GM12878 (cell line): ENCODE data around the gene MSRB1. TPM values are rescaled to one million over a fixed set of nuclear protein-coding genes. Genes with fewer than 3 reads are reported as not detected.

Experiments
- ATAC-seq: fragments of 200-7000 bp; cut with Tn5 transposase; 3 replicates; pipeline ENCODE4 v1.9.1; 2020; ENCODE audit warnings: mild to moderate bottlenecking, moderate library complexity
- BruUV-seq: library from RNA; stranded (reverse); fragments of 400-500 nt; replicated peaks from 2 replicates; lab custom pipeline; 2021; lab: Mats Ljungman, UMichigan
- CTCF ChIA-PET: fragments of 300-600 bp; sonication (Branson Sonifier 250); formaldehyde crosslinking; extraction: SDS; loops from one replicate; lab custom pipeline; 2021; ENCODE audit warnings: inconsistent platforms; lab: Yijun Ruan, JAX
- POLR2A ChIA-PET: fragments of 350-600 bp; formaldehyde crosslinking; extraction: SDS; loops from one replicate; lab custom pipeline; 2021; ENCODE audit warnings: inconsistent platforms; lab: Charles Lee
- RAD21 ChIA-PET: fragments of 300-600 bp; sonication (Branson Sonifier 250); formaldehyde crosslinking; loops from one replicate; lab custom pipeline; 2023; ENCODE audit warnings: antibody characterized with exemption; ENCODE audit not compliant: unreplicated experiment; lab: Charles Lee
- SMC1A ChIA-PET: fragments of 300-600 bp; sonication (Branson Sonifier 250); formaldehyde crosslinking; loops from one replicate; lab custom pipeline; 2023; ENCODE audit not compliant: unreplicated experiment, uncharacterized antibody; lab: Charles Lee
- DNase-seq: peaks from one replicate; pipeline ENCODE4 v3.0.0-alpha.2; 2011; ENCODE audit warnings: low read depth, low spot score
- FAIRE-seq: peaks from 3 replicates; lab custom pipeline; 2011; peaks lifted over from hg19 to GRCh38; lab: Jason Lieb, UNC
- H2AFZ ChIP-seq: 2 replicates; pipeline ENCODE4 v1.6.0; 2011; ENCODE audit warnings: low read depth, low read length, control low read depth; ENCODE audit not compliant: control insufficient read depth
- H3K27ac ChIP-seq: 2 replicates; pipeline ENCODE4 v1.5.1; 2011; ENCODE audit warnings: control low read depth; ENCODE audit not compliant: control insufficient read depth, insufficient read depth
- H3K27me3 ChIP-seq, 2 experiments: replicated peaks in 1 of 2; 2 replicates each; pipeline versions ENCODE4 v1.6.0 to v1.6.1; 2011; ENCODE audit warnings: low read length in 1 of 2; ENCODE audit not compliant: control insufficient read depth in 2 of 2, insufficient read depth in 2 of 2
- H3K36me3 ChIP-seq, 2 experiments: 2 replicates each; pipeline ENCODE4 v1.5.1; 2011; ENCODE audit warnings: low read length in 1 of 2; ENCODE audit not compliant: control insufficient read depth in 2 of 2, insufficient read depth in 2 of 2
- H3K4me1 ChIP-seq: 2 replicates; pipeline ENCODE4 v1.6.1; 2011; ENCODE audit warnings: mild to moderate bottlenecking, low read length, moderate library complexity, mixed read lengths; ENCODE audit not compliant: control insufficient read depth, insufficient read depth
- H3K4me2 ChIP-seq: 2 replicates; pipeline ENCODE4 v1.6.0; 2011; ENCODE audit warnings: control low read depth; ENCODE audit not compliant: control insufficient read depth, insufficient read depth
- H3K4me3 ChIP-seq: fragments of 200-600 bp; sonication (generic); 2 replicates; pipeline ENCODE4 v1.5.1; 2016
- H3K79me2 ChIP-seq: 2 replicates; pipeline ENCODE4 v1.6.0; 2011; ENCODE audit warnings: low read length; ENCODE audit not compliant: control insufficient read depth, insufficient read depth
- H3K9ac ChIP-seq: 2 replicates; pipeline ENCODE4 v1.8.0; 2011; ENCODE audit warnings: low read length, control low read depth, mixed read lengths; ENCODE audit not compliant: control insufficient read depth, insufficient read depth
- H3K9me3 ChIP-seq: replicated peaks from 3 replicates; pipeline ENCODE4 v1.5.1; 2011; ENCODE audit warnings: mild to moderate bottlenecking, low read length; ENCODE audit not compliant: control insufficient read depth, insufficient read depth
- H4K20me1 ChIP-seq: 2 replicates; pipeline ENCODE4 v1.6.0; 2011; ENCODE audit not compliant: control insufficient read depth, insufficient read depth
- CREB1 ChIP-seq: IDR thresholded peaks from 2 replicates; pipeline ENCODE4 v1.6.1; 2012; ENCODE audit warnings: low read depth, mild to moderate bottlenecking, inconsistent platforms
- MLLT1 ChIP-seq: fragments of 450-650 bp; IDR thresholded peaks from 2 replicates; pipeline ENCODE4 v1.6.1; 2016; ENCODE audit warnings: mild to moderate bottlenecking
- MXI1 ChIP-seq: fragments of 150-350 bp; IDR thresholded peaks from 2 replicates; pipeline ENCODE4 v1.6.1; 2011; ENCODE audit warnings: low read depth, mild to moderate bottlenecking, inconsistent platforms, low read length, improper control_type of control experiment
- NKRF ChIP-seq: fragments of 450-650 bp; conservative IDR thresholded peaks from 2 replicates; pipeline ENCODE4 v1.6.1; 2017; ENCODE audit warnings: mild to moderate bottlenecking, moderate library complexity
- NR2F1 ChIP-seq: fragments of 450-650 bp; conservative IDR thresholded peaks from 2 replicates; pipeline ENCODE4 v1.6.1; 2017; ENCODE audit warnings: mild to moderate bottlenecking
- POLR2A ChIP-seq: IDR thresholded peaks from 2 replicates; pipeline ENCODE4 v1.6.1; 2011; ENCODE audit warnings: low read depth, mild to moderate bottlenecking, low read length
- POLR2AphosphoS5 ChIP-seq: IDR thresholded peaks from 2 replicates; pipeline ENCODE4 v1.6.1; 2011; ENCODE audit warnings: mild to moderate bottlenecking, low read length, inconsistent platforms
- SIN3A ChIP-seq: IDR thresholded peaks from 2 replicates; pipeline ENCODE4 v1.6.1; 2012; ENCODE audit warnings: low read depth, low read length, improper control_type of control experiment
- WGBS: methylation state at CpG from one replicate; pipeline ENCODE4 v1.1.6; 2016; ENCODE audit warnings: low lambda C conversion rate; ENCODE audit not compliant: insufficient replicate concordance, insufficient coverage; ENCODE audit errors: missing lambda C conversion rate; 5-methylcytosine and 5-hydroxymethylcytosine counted together
- in situ Hi-C: fragments of 300-500 bp; cut with MboI; formaldehyde crosslinking; loops from 9 replicates; pipeline ENCODE4 v1.14.3; 2018; ENCODE audit warnings: mixed read lengths
- intact Hi-C: fragments of 100-400 bp; cut with micrococcal nuclease; formaldehyde crosslinking; loops from one replicate; pipeline ENCODE4 v1.14.2; 2022; ENCODE audit not compliant: unreplicated experiment
- polyA plus RNA-seq, 11 experiments: library from polyadenylated mRNA; depleted of rRNA in 4 of 11; unstranded in 6 of 11; stranded (reverse) in 5 of 11; fragments of >200 nt; fragmentation: Nextera tagmentation in 4 of 11; fragmentation: Illumina TruSeq in 1 of 11; extraction: Ambion mirVana in 4 of 11; extraction: Trizol in 1 of 11; gene quantifications; 1 replicate in 1 of 11; 2 replicates in 10 of 11; pipeline versions ENCODE4 v1.2.1 to v1.2.3, GENCODE V29; 2011 to 2016; ENCODE audit warnings: inconsistent platforms in 2 of 11, missing spikeins in 2 of 11, low read depth in 1 of 11
- total RNA-seq, 4 experiments: library from RNA; depleted of rRNA in 3 of 4; stranded (reverse); fragments of >200 nt in 3 of 4; fragmentation: Illumina TruSeq in 1 of 4; extraction: Trizol in 1 of 4; gene quantifications; 2 replicates each; pipeline versions ENCODE4 v1.2.1 to v1.2.3, GENCODE V29; 2013 to 2021

Gene MSRB1
- total and polyA plus RNA-seq, 10 of the 15 experiments (the other 5 are each of a cell fraction or from before 2014, with no cell fraction given): 5.1 to 48.6 (median 25.7) TPM

- Histone ChIP-seq H3K4me1 (peaks cover 16% of the 10 kb centered on the region), H2AFZ (no peak overlapping the region), H4K20me1 (peaks cover 6% of the 10 kb centered on the region; the same call in 1 of the 2 replicates), H3K4me2 (peak overlapping the region; percentile 83), H3K79me2 (peaks cover 67% of the 10 kb centered on the region), H3K36me3 (peaks cover 11 to 13% of the 10 kb centered on the region in 2 experiments; a peak in 3 of 4 replicates), H3K9me3 (no peaks in the 10 kb centered on the region), H3K27me3 (no peaks in the 10 kb centered on the region), H3K9ac (peak overlapping the region; percentile 99), H3K27ac (peak overlapping the region; percentile 90), H3K4me3 (peak overlapping the region; percentile 98)
- intact Hi-C loops (no loop called here), in situ Hi-C loops (no loop called here)
- RAD21 ChIA-PET: interaction anchor here (0.6 to 1.9 kb wide), 6 partner anchors 18 to 1195 kb away, joined by 3 to 7 read pairs (median 3); partner anchors contain the start of genes NOXO1, NUBP2 and SPSB3
- CTCF ChIA-PET: interaction anchor here (0.6 to 1.2 kb wide), 3 partner anchors 27 to 287 kb away, joined by 3 read pairs; partner anchors contain the start of gene ECI1
- no peak for DNase-seq
- TF ChIP-seq CREB1: no peak
- peak; percentile 28; the same call in 1 of the 2 replicates for TF ChIP-seq MLLT1
- peak; percentile 83 for TF ChIP-seq POLR2AphosphoS5
- peak; percentile 72; the same call in 1 of the 2 replicates for TF ChIP-seq SIN3A
- 0 out of 2 replicates have a peak, but pooled peaks have one; percentile 41 for TF ChIP-seq NKRF
- TF ChIP-seq POLR2A: peak; percentile 69
- no peak for TF ChIP-seq MXI1
- peak; percentile 49; the same call in 1 of the 2 replicates for TF ChIP-seq NR2F1
- peak; percentile 5 for ATAC-seq
- POLR2A ChIA-PET: interaction anchor here (0.6 to 3.3 kb wide), 17 partner anchors 8 to 305 kb away, joined by 3 to 25 read pairs (median 7); partner anchors contain the start of genes MSRB1, NOXO1, NUBP2 and SPSB3
- under 1% methylated on average over 28 of the region's 44 CpGs for WGBS
- SMC1A ChIA-PET: interaction anchor here (1.0 to 1.7 kb wide), 2 partner anchors 18 to 21 kb away, joined by 5 to 7 read pairs; partner anchors contain the start of genes MSRB1 and NOXO1
- no TSS peak for BruUV-seq
- FAIRE-seq: no peak
Observed at GRCh38 chr16:1963806-1964505, 21.0 kb upstream of the MSRB1 start.
